KOPT-K1 (cell line): ENCODE data around the gene CLDN7.

Experiments
- H3K27ac ChIP-seq: fragments of 200-600 bp; sonication (generic); 2 replicates; pipeline ENCODE4 v1.5.1; 2016; ENCODE audit warnings: antibody characterized with exemption, mild to moderate bottlenecking, low read depth, low read length; ENCODE audit not compliant: poor library complexity, severe bottlenecking
- H3K36me3 ChIP-seq: fragments of 200-600 bp; sonication (generic); 2 replicates; pipeline ENCODE4 v1.5.1; 2017; ENCODE audit warnings: antibody characterized with exemption, mild to moderate bottlenecking, low read length, moderate library complexity; ENCODE audit not compliant: insufficient read depth
- H3K9me3 ChIP-seq: fragments of 200-600 bp; sonication (generic); 2 replicates; pipeline ENCODE4 v1.5.1; 2017; ENCODE audit warnings: antibody characterized with exemption, low read length, mild to moderate bottlenecking; ENCODE audit not compliant: insufficient read depth, poor library complexity, severe bottlenecking

CLDN7 gene

DNA sequence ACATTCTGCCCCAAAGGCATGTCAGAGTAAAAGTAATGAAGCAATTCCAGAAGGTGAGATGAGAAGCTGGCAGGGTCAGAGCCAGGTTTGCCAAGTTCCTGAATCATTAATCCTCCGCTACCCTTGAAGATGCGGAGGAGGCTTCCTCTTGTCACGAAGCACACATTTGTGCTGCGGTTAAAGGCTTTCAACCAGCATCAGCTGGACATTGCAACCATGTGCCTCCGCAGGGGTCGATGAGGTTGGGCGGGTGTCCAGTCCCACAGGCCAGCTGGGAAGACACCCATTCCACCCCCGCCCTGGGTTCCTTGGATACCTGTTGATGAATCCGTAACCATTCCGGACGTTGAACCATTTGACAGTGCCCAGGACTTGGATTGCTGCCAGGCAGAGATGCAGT is 30.9 kb upstream of the CLDN7 start:
- Histone ChIP-seq H3K36me3 (no peaks in the 10 kb centered on the region), H3K9me3 (no peaks in the 10 kb centered on the region), H3K27ac (no peak overlapping the region)

GRCh38 chr17:7292729-7293128 is 30.5 kb upstream of the CLDN7 start:
- Histone ChIP-seq H3K36me3 (no peaks in the 10 kb centered on the region), H3K27ac (no peak overlapping the region), H3K9me3 (no peaks in the 10 kb centered on the region)

DNA sequence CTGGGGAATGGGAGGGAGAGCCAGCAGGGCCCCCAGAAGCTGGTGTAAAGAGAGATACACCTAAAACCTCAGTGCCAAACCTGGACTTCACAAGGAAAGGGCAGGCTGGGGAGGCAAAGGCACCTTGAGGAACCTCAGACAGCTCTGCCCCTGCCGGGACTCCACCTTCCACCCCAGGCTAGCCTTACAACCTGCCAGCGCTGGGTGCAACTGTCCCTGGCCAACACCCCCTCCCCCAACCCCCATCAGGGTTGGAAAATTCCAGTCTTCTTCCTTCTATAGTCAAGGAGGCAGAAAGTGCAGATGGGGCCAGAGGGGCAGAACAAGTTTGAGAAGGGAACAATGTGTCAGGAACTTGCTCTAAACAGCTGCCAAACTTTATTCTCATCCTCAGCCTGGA is 29.9 kb upstream of the CLDN7 start:
- no peaks in the 10 kb centered on the region for H3K9me3 ChIP-seq
- no peak overlapping the region for H3K27ac ChIP-seq
- H3K36me3 ChIP-seq, result no peaks in the 10 kb centered on the region

GRCh38 chr17:7290685-7291084 is 28.4 kb upstream of the CLDN7 start:
- no peaks in the 10 kb centered on the region for H3K9me3 ChIP-seq
- no peak overlapping the region for H3K27ac ChIP-seq
- no peaks in the 10 kb centered on the region for H3K36me3 ChIP-seq

- H3K36me3 ChIP-seq, result no peaks in the 10 kb centered on the region
- no peak overlapping the region for H3K27ac ChIP-seq
- H3K9me3 ChIP-seq, result no peaks in the 10 kb centered on the region
Observed at GRCh38 chr17:7290166-7290565, 27.9 kb upstream of the CLDN7 start.

DNA sequence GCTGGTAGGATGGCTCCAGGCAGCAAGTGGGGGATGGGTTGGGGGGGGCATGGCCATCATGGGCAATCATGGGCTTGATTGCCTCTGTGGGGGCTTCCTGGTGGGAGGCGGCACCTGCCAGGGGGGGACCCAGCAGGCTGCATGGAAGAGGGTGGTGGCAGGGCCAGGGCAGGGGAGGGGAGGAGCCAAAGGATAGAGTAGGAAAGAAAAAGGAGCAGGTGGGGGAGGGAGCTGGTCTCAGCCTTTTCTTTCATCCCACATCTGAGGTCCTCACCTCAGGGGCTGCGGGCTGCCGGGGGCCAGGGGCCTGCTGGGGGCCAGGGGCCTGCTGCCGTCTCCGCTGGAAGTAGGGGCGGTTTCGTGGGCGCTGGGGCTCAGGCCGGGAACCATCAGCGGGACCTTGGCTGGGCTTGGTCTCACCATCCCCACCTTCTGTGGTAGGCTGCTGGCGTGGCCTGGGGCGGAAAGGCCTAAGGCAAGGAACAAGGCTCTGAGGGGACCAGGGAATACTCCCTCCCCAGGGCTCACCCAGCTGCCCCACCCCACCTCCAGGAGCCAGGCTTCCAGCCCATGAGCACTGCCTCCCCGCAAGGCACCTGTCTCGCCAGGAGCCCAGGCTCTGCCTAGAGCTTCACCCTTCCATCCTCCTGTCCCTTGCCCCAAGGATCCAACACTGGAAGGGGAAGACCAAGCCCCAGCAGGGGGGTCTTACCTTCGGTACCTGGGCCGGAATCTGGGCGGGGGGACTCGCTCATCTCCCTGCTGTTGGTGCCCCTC is 27.2 kb upstream of the CLDN7 start:
- Histone ChIP-seq H3K36me3 (no peaks in the 10 kb centered on the region), H3K9me3 (no peaks in the 10 kb centered on the region), H3K27ac (no peak overlapping the region)

GRCh38 chr17:7285679-7286078 is 23.4 kb upstream of the CLDN7 start:
- no peaks in the 10 kb centered on the region for H3K9me3 ChIP-seq
- H3K36me3 ChIP-seq, result no peaks in the 10 kb centered on the region
- H3K27ac ChIP-seq, result no peak overlapping the region

- Histone ChIP-seq H3K9me3 (no peaks in the 10 kb centered on the region), H3K36me3 (no peaks in the 10 kb centered on the region), H3K27ac (no peak overlapping the region)
Observed at GRCh38 chr17:7284911-7285310, 22.6 kb upstream of the CLDN7 start.

DNA sequence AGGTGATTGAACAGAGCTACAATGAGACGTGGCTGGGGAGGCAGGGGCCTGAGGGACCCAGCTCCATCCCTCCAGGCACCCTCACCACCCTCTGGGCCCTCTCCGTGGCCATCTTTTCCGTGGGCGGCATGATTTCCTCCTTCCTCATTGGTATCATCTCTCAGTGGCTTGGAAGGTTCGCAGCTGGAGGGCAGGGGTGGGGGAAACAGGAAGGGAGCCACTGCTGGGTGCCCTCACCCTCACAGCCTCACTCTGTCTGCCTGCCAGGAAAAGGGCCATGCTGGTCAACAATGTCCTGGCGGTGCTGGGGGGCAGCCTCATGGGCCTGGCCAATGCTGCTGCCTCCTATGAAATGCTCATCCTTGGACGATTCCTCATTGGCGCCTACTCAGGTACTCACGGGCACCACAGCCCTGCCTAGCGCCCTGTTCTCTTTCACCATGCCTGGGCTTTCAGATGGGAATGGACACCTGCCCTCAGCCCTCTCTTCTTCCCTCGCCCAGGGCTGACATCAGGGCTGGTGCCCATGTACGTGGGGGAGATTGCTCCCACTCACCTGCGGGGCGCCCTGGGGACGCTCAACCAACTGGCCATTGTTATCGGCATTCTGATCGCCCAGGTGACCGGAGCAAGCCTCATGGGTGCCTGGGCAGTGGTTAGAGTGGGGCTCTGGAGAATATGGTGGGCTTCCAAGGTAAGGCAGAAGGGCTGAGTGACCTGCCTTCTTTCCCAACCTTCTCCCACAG is 21.4 kb upstream of the CLDN7 start:
- H3K36me3 ChIP-seq, result no peaks in the 10 kb centered on the region
- no peaks in the 10 kb centered on the region for H3K9me3 ChIP-seq
- H3K27ac ChIP-seq, result no peak overlapping the region

DNA sequence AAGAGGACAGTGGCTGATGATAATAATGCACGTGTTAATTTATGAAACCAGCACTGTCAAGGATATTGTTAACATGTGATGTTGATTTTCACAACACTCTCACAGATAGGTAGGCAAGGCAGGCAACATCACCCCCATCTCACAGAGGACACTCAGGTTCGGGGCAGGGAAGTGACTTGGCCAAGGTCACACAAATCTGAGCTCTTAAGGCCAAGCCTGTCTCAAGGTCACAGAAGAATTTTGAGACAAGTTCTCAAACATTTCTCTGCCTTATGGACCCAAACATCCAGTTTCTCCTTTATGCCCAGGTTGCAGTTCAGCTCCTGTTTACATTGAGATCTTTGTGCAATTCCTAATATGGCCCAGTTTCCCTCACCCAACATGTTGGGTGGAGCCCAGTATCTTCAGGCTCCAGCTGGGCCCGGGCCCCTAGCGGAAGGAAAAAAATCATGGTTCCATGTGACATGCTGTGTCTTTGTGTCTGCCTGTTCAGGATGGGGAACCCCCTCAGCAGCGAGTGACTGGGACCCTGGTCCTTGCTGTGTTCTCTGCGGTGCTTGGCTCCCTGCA is 20.6 kb upstream of the CLDN7 start:
- Histone ChIP-seq H3K27ac (no peak overlapping the region), H3K36me3 (no peaks in the 10 kb centered on the region), H3K9me3 (no peaks in the 10 kb centered on the region)

GRCh38 chr17:7281953-7282751 is 19.9 kb upstream of the CLDN7 start:
- H3K9me3 ChIP-seq, result no peaks in the 10 kb centered on the region
- H3K36me3 ChIP-seq, result no peaks in the 10 kb centered on the region
- no peak overlapping the region for H3K27ac ChIP-seq

GRCh38 chr17:7281074-7281952 is 19.0 kb upstream of the CLDN7 start, which contains the start of gene SLC2A4:
SLC2A4 (plus strand) TSS chr17:7281718; CDS start chr17:7281935, 217 bp downstream.
- Histone ChIP-seq H3K36me3 (no peaks in the 10 kb centered on the region), H3K9me3 (no peaks in the 10 kb centered on the region), H3K27ac (no peak within 1 kb of the TSS)

- Histone ChIP-seq H3K36me3 (no peaks in the 10 kb centered on the region), H3K27ac (no peak overlapping the region)
Observed at GRCh38 chr17:7280519-7281073, 18.3 kb upstream of the CLDN7 start.

DNA sequence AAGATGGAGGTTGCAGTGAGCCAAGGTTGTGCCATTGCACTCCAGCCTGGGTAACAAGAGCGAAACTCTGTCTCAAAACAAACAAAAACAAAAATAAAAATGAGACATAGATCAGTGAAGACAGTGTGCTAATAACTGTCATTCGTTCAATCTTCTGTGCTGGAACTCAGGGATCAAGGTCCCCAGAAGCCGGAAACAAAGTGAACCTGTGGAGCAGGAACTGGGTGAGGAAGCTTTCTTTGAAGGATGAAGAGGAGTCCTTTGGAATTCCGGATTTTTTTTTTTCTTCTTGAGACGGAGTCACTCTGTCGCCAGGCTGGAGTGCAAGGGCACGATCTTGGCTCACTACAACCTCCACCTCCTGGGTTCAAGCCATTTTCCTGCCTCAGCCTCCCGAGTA is 17.2 kb upstream of the CLDN7 start:
- no peaks in the 10 kb centered on the region for H3K9me3 ChIP-seq
- no peak overlapping the region for H3K27ac ChIP-seq
- H3K36me3 ChIP-seq, result no peaks in the 10 kb centered on the region

More at GRCh38 chr17:7280519-7281073, 18.3 kb upstream of the CLDN7 start:
- no peaks in the 10 kb centered on the region for H3K9me3 ChIP-seq
